GM23338 (cell line): Measurements from ENCODE around the gene SFRP4. TPM values are rescaled to one million over a fixed set of nuclear protein-coding genes. Genes with fewer than 3 reads are reported as not detected.

ENCODE experiments used
- ATAC-seq: fragments of 200-7000 bp; cut with Tn5 transposase; 3 replicates; pipeline ENCODE4 v1.9.1; 2020
- DNase-seq: peaks from one replicate; pipeline ENCODE4 v3.0.0-alpha.2; 2015; ENCODE audit warnings: low spot score
- H2AFZ ChIP-seq: fragments of 200-600 bp; sonication (generic); 2 replicates; pipeline ENCODE4 v1.8.0; 2016; ENCODE audit warnings: antibody characterized with exemption, mild to moderate bottlenecking, moderate library complexity
- H3F3A ChIP-seq: fragments of 200-600 bp; sonication (generic); replicated peaks from 2 replicates; pipeline ENCODE4 v1.8.0; 2017; ENCODE audit warnings: antibody characterized with exemption, mixed run types, low read depth
- H3K27ac ChIP-seq: fragments of 200-600 bp; sonication (generic); 2 replicates; pipeline ENCODE4 v1.6.1; 2016; ENCODE audit warnings: low read depth
- H3K27me3 ChIP-seq: fragments of 200-600 bp; sonication (generic); 2 replicates; pipeline ENCODE4 v1.8.0; 2016; ENCODE audit warnings: mild to moderate bottlenecking, mixed run types, moderate library complexity; ENCODE audit not compliant: insufficient read depth
- H3K36me3 ChIP-seq: fragments of 200-600 bp; sonication (generic); 2 replicates; pipeline ENCODE4 v1.8.0; 2016; ENCODE audit warnings: mild to moderate bottlenecking; ENCODE audit not compliant: insufficient read depth
- H3K4me1 ChIP-seq: fragments of 200-600 bp; sonication (generic); 2 replicates; pipeline ENCODE4 v1.8.0; 2016; ENCODE audit warnings: mild to moderate bottlenecking, moderate library complexity; ENCODE audit not compliant: insufficient read depth
- H3K4me2 ChIP-seq: fragments of 200-600 bp; sonication (generic); 2 replicates; pipeline ENCODE4 v1.7.1; 2017; ENCODE audit warnings: mixed run types
- H3K4me3 ChIP-seq: fragments of 200-600 bp; sonication (generic); 2 replicates; pipeline ENCODE4 v1.6.1; 2016; ENCODE audit warnings: mixed run types
- H3K79me2 ChIP-seq: fragments of 200-600 bp; sonication (generic); replicated peaks from 2 replicates; pipeline ENCODE4 v1.8.0; 2017; ENCODE audit warnings: mild to moderate bottlenecking; ENCODE audit not compliant: insufficient read depth
- H3K9me2 ChIP-seq: fragments of 200-600 bp; sonication (generic); 2 replicates; pipeline ENCODE4 v1.8.0; 2017; ENCODE audit not compliant: insufficient read depth
- H4K20me1 ChIP-seq: fragments of 200-600 bp; sonication (generic); replicated peaks from 2 replicates; pipeline ENCODE4 v1.8.0; 2017; ENCODE audit warnings: mild to moderate bottlenecking; ENCODE audit not compliant: insufficient read depth
- H3K27ac Mint-ChIP-seq: 2 replicates; pipeline ENCODE4 v1.8.0; 2020; ENCODE audit warnings: inconsistent platforms, mild to moderate bottlenecking, moderate library complexity, mixed read lengths
- H3K27me3 Mint-ChIP-seq: 3 replicates; pipeline ENCODE4 v1.8.0; 2022; ENCODE audit warnings: low read depth, mild to moderate bottlenecking, moderate library complexity, mixed read lengths, inconsistent platforms; ENCODE audit not compliant: insufficient read depth, poor library complexity
- H3K36me3 Mint-ChIP-seq: 3 replicates; pipeline ENCODE4 v1.8.0; 2021; ENCODE audit warnings: low read depth, mild to moderate bottlenecking, inconsistent platforms, moderate library complexity, mixed read lengths
- H3K4me1 Mint-ChIP-seq: 3 replicates; pipeline ENCODE4 v1.8.0; 2020; ENCODE audit warnings: mild to moderate bottlenecking, inconsistent platforms, mixed read lengths
- H3K4me3 Mint-ChIP-seq: 3 replicates; pipeline ENCODE4 v1.8.0; 2021; ENCODE audit warnings: moderate library complexity, mild to moderate bottlenecking, inconsistent platforms, mixed read lengths
- H3K9me3 Mint-ChIP-seq: 3 replicates; pipeline ENCODE4 v1.8.0; 2020; ENCODE audit warnings: moderate library complexity, mild to moderate bottlenecking, inconsistent platforms, mixed read lengths
- CREB1 ChIP-seq: fragments of 250-450 bp; sonication (Bioruptor Pico); IDR thresholded peaks from 2 replicates; pipeline ENCODE4 v1.5.0; 2020; ENCODE audit warnings: low read depth, mild to moderate bottlenecking, moderate library complexity
- ETS1 ChIP-seq: IDR thresholded peaks from 2 replicates; pipeline ENCODE4 v1.6.1; 2016; ENCODE audit warnings: antibody characterized with exemption
- EZH2 ChIP-seq: fragments of 200-600 bp; sonication (generic); IDR thresholded peaks from one replicate; pipeline ENCODE4 v1.8.0; 2017; ENCODE audit warnings: antibody characterized with exemption, mild to moderate bottlenecking, low read depth; ENCODE audit not compliant: unreplicated experiment
- EZH2phosphoT487 ChIP-seq: fragments of 200-600 bp; sonication (generic); IDR thresholded peaks from one replicate; pipeline ENCODE4 v1.8.1; 2018; ENCODE audit warnings: antibody characterized with exemption; ENCODE audit not compliant: unreplicated experiment
- JUNB ChIP-seq: IDR thresholded peaks from one replicate; pipeline ENCODE4 v1.6.1; 2016; ENCODE audit warnings: antibody characterized with exemption; ENCODE audit not compliant: unreplicated experiment
- NANOG ChIP-seq: IDR thresholded peaks from 2 replicates; pipeline ENCODE4 v1.6.1; 2016; ENCODE audit warnings: antibody characterized with exemption, borderline replicate concordance
- POLR2AphosphoS5 ChIP-seq: IDR thresholded peaks from 2 replicates; pipeline ENCODE4 v1.6.1; 2016; ENCODE audit warnings: antibody characterized with exemption, low read depth
- REST ChIP-seq: IDR thresholded peaks from one replicate; pipeline ENCODE4 v1.6.1; 2018; ENCODE audit warnings: antibody characterized with exemption; ENCODE audit not compliant: unreplicated experiment
- STAT1 ChIP-seq: IDR thresholded peaks from one replicate; pipeline ENCODE4 v1.6.1; 2016; ENCODE audit warnings: antibody characterized with exemption; ENCODE audit not compliant: unreplicated experiment
- ZNF114 ChIP-seq: fragments of 250-450 bp; sonication (Bioruptor Pico); IDR thresholded peaks from 2 replicates; pipeline ENCODE4 v1.5.0; 2020; ENCODE audit warnings: mild to moderate bottlenecking, moderate library complexity
- ZNF331 ChIP-seq: fragments of 250-450 bp; sonication (Bioruptor Pico); IDR thresholded peaks from 2 replicates; pipeline ENCODE4 v1.5.0; 2020; ENCODE audit warnings: low read depth, mild to moderate bottlenecking, moderate library complexity
- polyA plus RNA-seq: library from polyadenylated mRNA; unstranded; fragments of >200 nt; fragmentation: Nextera tagmentation; extraction: Ambion mirVana; gene quantifications from 2 replicates; pipeline ENCODE4 v1.2.1, GENCODE V29; 2016
- total RNA-seq: library from RNA; depleted of rRNA; stranded (reverse); fragments of >200 nt; shearing (Covaris generic); gene quantifications from 2 replicates; pipeline ENCODE4 v1.2.3, GENCODE V29; 2014
- TF ChIP-seq, protein P1 (sequence below): fragments of 250-450 bp; sonication (Bioruptor Pico); IDR thresholded peaks from 2 replicates; pipeline ENCODE4 v1.5.0; 2020; ENCODE audit warnings: mild to moderate bottlenecking, moderate library complexity
- TF ChIP-seq, protein P2 (sequence below), 2 experiments: fragments of 200-600 bp in 1 of 2; sonication (generic) in 1 of 2; conservative IDR thresholded peaks; 2 replicates each; pipeline versions ENCODE4 v1.5.1 to v1.6.1; 2016 to 2017; ENCODE audit warnings: antibody characterized with exemption in 2 of 2, low read depth in 2 of 2, mild to moderate bottlenecking in 2 of 2, moderate library complexity in 1 of 2

SFRP4 gene
- total and polyA plus RNA-seq, 2 experiments from 2014 or later: not detected

GRCh38 chr7:37943905-37944736 lies 27.5 kb upstream of the SFRP4 start:
- H2AFZ ChIP-seq: no peak overlapping the region
- DNase-seq (no peak), ATAC-seq (no peak; the same call in 2 of the 3 replicates)
- peaks cover 5% of the 10 kb centered on the region; the same call in 1 of the 2 replicates for H3K4me1 ChIP-seq
- H3K36me3 Mint-ChIP-seq: no peaks in the 10 kb centered on the region
- H3K79me2 ChIP-seq: no peaks in the 10 kb centered on the region
- no peak overlapping the region for H3K4me3 Mint-ChIP-seq
- H3K27ac Mint-ChIP-seq: no peak overlapping the region
- no peak for TF ChIP-seq EZH2phosphoT487
- TF ChIP-seq ETS1: no peak
- TF ChIP-seq CREB1: no peak
- TF ChIP-seq STAT1: no peak
- no peak for TF ChIP-seq REST
- TF ChIP-seq JUNB: no peak
- no peak for TF ChIP-seq NANOG
- TF ChIP-seq POLR2AphosphoS5: no peak
- TF ChIP-seq, protein P1, sequence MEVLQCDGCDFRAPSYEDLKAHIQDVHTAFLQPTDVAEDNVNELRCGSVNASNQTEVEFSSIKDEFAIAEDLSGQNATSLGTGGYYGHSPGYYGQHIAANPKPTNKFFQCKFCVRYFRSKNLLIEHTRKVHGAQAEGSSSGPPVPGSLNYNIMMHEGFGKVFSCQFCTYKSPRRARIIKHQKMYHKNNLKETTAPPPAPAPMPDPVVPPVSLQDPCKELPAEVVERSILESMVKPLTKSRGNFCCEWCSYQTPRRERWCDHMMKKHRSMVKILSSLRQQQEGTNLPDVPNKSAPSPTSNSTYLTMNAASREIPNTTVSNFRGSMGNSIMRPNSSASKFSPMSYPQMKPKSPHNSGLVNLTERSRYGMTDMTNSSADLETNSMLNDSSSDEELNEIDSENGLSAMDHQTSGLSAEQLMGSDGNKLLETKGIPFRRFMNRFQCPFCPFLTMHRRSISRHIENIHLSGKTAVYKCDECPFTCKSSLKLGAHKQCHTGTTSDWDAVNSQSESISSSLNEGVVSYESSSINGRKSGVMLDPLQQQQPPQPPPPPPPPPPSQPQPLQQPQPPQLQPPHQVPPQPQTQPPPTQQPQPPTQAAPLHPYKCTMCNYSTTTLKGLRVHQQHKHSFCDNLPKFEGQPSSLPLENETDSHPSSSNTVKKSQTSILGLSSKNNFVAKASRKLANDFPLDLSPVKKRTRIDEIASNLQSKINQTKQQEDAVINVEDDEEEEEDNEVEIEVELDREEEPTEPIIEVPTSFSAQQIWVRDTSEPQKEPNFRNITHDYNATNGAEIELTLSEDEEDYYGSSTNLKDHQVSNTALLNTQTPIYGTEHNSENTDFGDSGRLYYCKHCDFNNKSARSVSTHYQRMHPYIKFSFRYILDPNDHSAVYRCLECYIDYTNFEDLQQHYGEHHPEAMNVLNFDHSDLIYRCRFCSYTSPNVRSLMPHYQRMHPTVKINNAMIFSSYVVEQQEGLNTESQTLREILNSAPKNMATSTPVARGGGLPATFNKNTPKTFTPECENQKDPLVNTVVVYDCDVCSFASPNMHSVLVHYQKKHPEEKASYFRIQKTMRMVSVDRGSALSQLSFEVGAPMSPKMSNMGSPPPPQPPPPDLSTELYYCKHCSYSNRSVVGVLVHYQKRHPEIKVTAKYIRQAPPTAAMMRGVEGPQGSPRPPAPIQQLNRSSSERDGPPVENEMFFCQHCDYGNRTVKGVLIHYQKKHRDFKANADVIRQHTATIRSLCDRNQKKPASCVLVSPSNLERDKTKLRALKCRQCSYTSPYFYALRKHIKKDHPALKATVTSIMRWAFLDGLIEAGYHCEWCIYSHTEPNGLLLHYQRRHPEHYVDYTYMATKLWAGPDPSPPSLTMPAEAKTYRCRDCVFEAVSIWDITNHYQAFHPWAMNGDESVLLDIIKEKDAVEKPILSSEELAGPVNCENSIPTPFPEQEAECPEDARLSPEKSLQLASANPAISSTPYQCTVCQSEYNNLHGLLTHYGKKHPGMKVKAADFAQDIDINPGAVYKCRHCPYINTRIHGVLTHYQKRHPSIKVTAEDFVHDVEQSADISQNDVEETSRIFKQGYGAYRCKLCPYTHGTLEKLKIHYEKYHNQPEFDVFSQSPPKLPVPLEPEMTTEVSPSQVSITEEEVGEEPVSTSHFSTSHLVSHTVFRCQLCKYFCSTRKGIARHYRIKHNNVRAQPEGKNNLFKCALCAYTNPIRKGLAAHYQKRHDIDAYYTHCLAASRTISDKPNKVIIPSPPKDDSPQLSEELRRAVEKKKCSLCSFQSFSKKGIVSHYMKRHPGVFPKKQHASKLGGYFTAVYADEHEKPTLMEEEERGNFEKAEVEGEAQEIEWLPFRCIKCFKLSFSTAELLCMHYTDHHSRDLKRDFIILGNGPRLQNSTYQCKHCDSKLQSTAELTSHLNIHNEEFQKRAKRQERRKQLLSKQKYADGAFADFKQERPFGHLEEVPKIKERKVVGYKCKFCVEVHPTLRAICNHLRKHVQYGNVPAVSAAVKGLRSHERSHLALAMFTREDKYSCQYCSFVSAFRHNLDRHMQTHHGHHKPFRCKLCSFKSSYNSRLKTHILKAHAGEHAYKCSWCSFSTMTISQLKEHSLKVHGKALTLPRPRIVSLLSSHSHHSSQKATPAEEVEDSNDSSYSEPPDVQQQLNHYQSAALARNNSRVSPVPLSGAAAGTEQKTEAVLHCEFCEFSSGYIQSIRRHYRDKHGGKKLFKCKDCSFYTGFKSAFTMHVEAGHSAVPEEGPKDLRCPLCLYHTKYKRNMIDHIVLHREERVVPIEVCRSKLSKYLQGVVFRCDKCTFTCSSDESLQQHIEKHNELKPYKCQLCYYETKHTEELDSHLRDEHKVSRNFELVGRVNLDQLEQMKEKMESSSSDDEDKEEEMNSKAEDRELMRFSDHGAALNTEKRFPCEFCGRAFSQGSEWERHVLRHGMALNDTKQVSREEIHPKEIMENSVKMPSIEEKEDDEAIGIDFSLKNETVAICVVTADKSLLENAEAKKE (CRISPR knock-in tag): no peak
- TF ChIP-seq ZNF114 (CRISPR knock-in tag): no peak
- no peak for TF ChIP-seq EZH2
- TF ChIP-seq, protein P2, sequence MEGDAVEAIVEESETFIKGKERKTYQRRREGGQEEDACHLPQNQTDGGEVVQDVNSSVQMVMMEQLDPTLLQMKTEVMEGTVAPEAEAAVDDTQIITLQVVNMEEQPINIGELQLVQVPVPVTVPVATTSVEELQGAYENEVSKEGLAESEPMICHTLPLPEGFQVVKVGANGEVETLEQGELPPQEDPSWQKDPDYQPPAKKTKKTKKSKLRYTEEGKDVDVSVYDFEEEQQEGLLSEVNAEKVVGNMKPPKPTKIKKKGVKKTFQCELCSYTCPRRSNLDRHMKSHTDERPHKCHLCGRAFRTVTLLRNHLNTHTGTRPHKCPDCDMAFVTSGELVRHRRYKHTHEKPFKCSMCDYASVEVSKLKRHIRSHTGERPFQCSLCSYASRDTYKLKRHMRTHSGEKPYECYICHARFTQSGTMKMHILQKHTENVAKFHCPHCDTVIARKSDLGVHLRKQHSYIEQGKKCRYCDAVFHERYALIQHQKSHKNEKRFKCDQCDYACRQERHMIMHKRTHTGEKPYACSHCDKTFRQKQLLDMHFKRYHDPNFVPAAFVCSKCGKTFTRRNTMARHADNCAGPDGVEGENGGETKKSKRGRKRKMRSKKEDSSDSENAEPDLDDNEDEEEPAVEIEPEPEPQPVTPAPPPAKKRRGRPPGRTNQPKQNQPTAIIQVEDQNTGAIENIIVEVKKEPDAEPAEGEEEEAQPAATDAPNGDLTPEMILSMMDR (conservative IDR thresholded peaks at IDR 0.05; ENCODE audit: low read depth in 2 of 2): no peak
- TF ChIP-seq ZNF331 (CRISPR knock-in tag): no peak
- no peak overlapping the region for H3K4me3 ChIP-seq
- H3F3A ChIP-seq: no peaks in the 10 kb centered on the region
- H3K9me3 Mint-ChIP-seq: no peaks in the 10 kb centered on the region
- no peak overlapping the region for H3K4me2 ChIP-seq
- no peaks in the 10 kb centered on the region for H3K27me3 ChIP-seq
- H4K20me1 ChIP-seq: no peaks in the 10 kb centered on the region
- H3K4me1 Mint-ChIP-seq: peaks cover 7% of the 10 kb centered on the region; the same call in 2 of the 3 replicates
- no peaks in the 10 kb centered on the region for H3K27me3 Mint-ChIP-seq
- H3K9me2 ChIP-seq: no peaks in the 10 kb centered on the region
- no peaks in the 10 kb centered on the region for H3K36me3 ChIP-seq
- no peak overlapping the region for H3K27ac ChIP-seq
